IMR-90 (cell line): Measurements from ENCODE around the gene GPI.

Source experiments
- CEBPB ChIP-seq: IDR thresholded peaks from 2 replicates; pipeline ENCODE4 v1.6.1; 2012; ENCODE audit warnings: low read depth, low read length, improper control_type of control experiment
- CHD1 ChIP-seq: IDR thresholded peaks from 2 replicates; pipeline ENCODE4 v1.6.1; 2012; ENCODE audit warnings: low read depth, low read length, improper control_type of control experiment
- CTCF ChIP-seq: conservative IDR thresholded peaks from 2 replicates; pipeline ENCODE4 v1.5.1; 2012; ENCODE audit warnings: mild to moderate bottlenecking, low read depth, low read length, improper control_type of control experiment
- FOS ChIP-seq: fragments of 150-350 bp; IDR thresholded peaks from 2 replicates; pipeline ENCODE4 v1.6.1; 2016; ENCODE audit warnings: low read depth, low read length
- MAZ ChIP-seq: IDR thresholded peaks from 2 replicates; pipeline ENCODE4 v1.6.1; 2012; ENCODE audit warnings: low read depth, mild to moderate bottlenecking, low read length, improper control_type of control experiment, moderate library complexity, borderline replicate concordance
- MXI1 ChIP-seq: IDR thresholded peaks from 2 replicates; pipeline ENCODE4 v1.6.1; 2012; ENCODE audit warnings: low read depth, mild to moderate bottlenecking, low read length, moderate library complexity, borderline replicate concordance
- NFE2L2 ChIP-seq: fragments of 150-350 bp; IDR thresholded peaks from 2 replicates; pipeline ENCODE4 v1.6.1; 2016; ENCODE audit warnings: low read depth, mild to moderate bottlenecking, low read length
- POLR2A ChIP-seq: IDR thresholded peaks from 2 replicates; pipeline ENCODE4 v1.6.1; 2012; ENCODE audit warnings: mild to moderate bottlenecking, low read depth, low read length
- RCOR1 ChIP-seq: IDR thresholded peaks from 2 replicates; pipeline ENCODE4 v1.6.1; 2012; ENCODE audit warnings: mild to moderate bottlenecking, low read length, improper control_type of control experiment; ENCODE audit not compliant: insufficient replicate concordance
- RFX5 ChIP-seq: IDR thresholded peaks from 2 replicates; pipeline ENCODE4 v1.8.0; 2012; ENCODE audit warnings: low read depth, mild to moderate bottlenecking, low read length, moderate library complexity
- SMC3 ChIP-seq: fragments of 150-350 bp; IDR thresholded peaks from 2 replicates; pipeline ENCODE4 v1.6.1; 2016; ENCODE audit warnings: low read depth, mild to moderate bottlenecking, antibody characterized with exemption, low read length, moderate library complexity
- USF2 ChIP-seq: fragments of 150-350 bp; IDR thresholded peaks from 2 replicates; pipeline ENCODE4 v1.6.1; 2017; ENCODE audit warnings: mild to moderate bottlenecking, antibody characterized with exemption, low read length, low read depth

GRCh38 chr19:34370983-34371382, 6.0 kb downstream of the GPI start:
- TF ChIP-seq CTCF (no peak), MXI1 (no peak), MAZ (no peak), USF2 (no peak), CHD1 (no peak), RCOR1 (no peak), POLR2A (no peak), SMC3 (no peak), CEBPB (no peak), NFE2L2 (no peak), FOS (no peak), RFX5 (no peak)
